Gastrocnemius medialis (tissue), 4 donors: ENCODE measurements around the gene KRTAP9-8.

Source experiments
- POLR2A ChIP-seq, 2 donors: fragments of 450-650 bp; IDR thresholded peaks; one replicate each; pipeline ENCODE4 v1.6.1; 2017; ENCODE audit warnings: antibody characterized with exemption in 2 of 2, mild to moderate bottlenecking in 2 of 2, moderate library complexity in 2 of 2
- TF ChIP-seq, protein P1 (sequence below), 5 experiments: fragments of 450-650 bp in 3 of 5; fragments of 200-600 bp in 2 of 5; sonication (generic) in 2 of 5; IDR thresholded peaks in 4 of 5; conservative IDR thresholded peaks in 1 of 5; 1 replicate in 4 of 5; 2 replicates in 1 of 5; pipeline ENCODE4 v1.5.1; 2016 to 2019; ENCODE audit warnings: antibody characterized with exemption in 5 of 5, mild to moderate bottlenecking in 3 of 5, moderate library complexity in 3 of 5

DNA sequence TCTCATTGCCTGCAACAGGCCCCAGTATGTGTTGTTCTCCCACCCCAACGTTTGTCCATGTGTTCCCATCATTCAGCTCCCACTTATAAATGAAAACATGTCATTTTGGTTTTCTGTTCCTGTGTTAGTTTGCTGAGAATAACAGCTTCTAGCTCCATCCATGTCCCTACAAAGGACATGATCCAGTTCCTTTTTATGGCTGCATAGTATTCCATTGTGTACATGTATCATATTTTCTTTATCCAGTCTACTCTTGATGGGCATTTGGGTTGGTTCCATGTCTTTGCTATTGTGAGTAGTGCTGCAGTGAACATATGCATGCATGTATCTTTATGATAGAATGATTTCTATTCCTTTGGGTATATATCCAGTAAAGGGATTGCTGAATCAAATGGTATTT lies 22.1 kb upstream of the KRTAP9-8 start:
- TF ChIP-seq, protein P1, sequence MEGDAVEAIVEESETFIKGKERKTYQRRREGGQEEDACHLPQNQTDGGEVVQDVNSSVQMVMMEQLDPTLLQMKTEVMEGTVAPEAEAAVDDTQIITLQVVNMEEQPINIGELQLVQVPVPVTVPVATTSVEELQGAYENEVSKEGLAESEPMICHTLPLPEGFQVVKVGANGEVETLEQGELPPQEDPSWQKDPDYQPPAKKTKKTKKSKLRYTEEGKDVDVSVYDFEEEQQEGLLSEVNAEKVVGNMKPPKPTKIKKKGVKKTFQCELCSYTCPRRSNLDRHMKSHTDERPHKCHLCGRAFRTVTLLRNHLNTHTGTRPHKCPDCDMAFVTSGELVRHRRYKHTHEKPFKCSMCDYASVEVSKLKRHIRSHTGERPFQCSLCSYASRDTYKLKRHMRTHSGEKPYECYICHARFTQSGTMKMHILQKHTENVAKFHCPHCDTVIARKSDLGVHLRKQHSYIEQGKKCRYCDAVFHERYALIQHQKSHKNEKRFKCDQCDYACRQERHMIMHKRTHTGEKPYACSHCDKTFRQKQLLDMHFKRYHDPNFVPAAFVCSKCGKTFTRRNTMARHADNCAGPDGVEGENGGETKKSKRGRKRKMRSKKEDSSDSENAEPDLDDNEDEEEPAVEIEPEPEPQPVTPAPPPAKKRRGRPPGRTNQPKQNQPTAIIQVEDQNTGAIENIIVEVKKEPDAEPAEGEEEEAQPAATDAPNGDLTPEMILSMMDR (IDR thresholded peaks at IDR 0.05 in 4 of 5, conservative IDR thresholded peaks at IDR 0.05 in 1 of 5): no peak
- TF ChIP-seq POLR2A (IDR thresholded peaks at IDR 0.05): no peak
